Measurements from ENCODE around the gene TCF7L2.

TCF7L2 gene

GRCh38 chr10:113000442-113000841, 50.4 kb downstream of the TCF7L2 start:
- no peak for DNase-seq (ENCODE audit: low spot score)

DNA sequence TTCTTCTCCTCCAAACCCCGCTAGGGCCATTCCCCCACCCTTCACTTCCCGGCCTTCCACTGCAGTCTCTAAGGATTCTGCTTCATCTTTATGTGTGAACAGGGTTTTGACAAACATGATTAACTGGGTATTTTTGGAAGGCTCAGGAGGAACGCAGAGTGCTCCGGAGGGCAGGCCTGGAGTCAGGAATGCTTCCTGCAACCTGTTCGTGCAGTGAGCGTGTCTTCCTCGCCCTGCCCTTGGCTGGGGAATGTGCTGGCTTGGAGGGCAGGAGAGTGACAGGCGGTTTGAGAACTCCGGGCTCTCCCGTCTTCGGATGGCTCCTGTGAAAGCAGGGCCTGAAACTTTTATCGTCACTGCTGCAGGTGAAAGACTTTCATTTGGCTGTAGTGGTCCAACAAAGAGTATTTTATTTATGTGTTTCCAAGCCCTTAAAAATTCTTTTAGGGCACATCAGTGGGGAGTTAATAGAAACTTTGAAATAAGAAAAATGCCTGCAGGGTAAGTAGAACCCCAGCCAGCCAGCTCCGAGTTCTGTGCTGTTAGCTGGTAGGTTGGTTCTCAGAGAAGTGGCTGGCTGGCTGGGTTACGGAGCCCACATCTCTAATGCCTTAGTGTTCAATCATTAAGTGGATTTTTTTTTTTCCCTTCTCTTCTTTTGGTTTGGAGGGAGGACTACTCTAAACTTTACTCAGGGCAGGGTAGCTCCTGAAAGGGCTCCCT, 51.0 kb downstream of the TCF7L2 start:
- no peak for DNase-seq (ENCODE audit: low spot score)

- no peak for DNase-seq (ENCODE audit: low spot score)
Measured at GRCh38 chr10:113001599-113002448, 51.8 kb downstream of the TCF7L2 start.

- DNase-seq (ENCODE audit: low spot score): no peak
Measured at GRCh38 chr10:113002449-113002777, 52.4 kb downstream of the TCF7L2 start.

DNA sequence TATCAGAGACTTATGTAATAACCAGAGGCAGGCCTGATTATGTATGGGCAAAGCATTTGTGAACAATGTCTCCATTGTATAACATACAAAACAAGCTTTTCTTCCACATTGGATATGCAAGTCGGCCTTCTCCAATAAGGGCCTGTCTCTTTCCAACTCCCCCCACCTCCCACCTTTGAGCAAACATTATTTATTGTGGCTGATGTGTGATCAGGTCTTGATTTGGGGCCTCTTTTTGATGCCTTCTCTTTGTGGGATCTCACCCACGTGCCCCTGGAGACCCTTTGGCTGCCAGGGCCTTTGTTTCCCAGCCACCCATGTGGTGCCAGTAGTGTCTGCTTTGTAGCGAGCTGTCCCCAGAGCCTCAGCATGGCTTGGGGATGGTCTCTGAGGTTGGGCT, 53.0 kb downstream of the TCF7L2 start:
- no peak for DNase-seq (ENCODE audit: low spot score)

DNA sequence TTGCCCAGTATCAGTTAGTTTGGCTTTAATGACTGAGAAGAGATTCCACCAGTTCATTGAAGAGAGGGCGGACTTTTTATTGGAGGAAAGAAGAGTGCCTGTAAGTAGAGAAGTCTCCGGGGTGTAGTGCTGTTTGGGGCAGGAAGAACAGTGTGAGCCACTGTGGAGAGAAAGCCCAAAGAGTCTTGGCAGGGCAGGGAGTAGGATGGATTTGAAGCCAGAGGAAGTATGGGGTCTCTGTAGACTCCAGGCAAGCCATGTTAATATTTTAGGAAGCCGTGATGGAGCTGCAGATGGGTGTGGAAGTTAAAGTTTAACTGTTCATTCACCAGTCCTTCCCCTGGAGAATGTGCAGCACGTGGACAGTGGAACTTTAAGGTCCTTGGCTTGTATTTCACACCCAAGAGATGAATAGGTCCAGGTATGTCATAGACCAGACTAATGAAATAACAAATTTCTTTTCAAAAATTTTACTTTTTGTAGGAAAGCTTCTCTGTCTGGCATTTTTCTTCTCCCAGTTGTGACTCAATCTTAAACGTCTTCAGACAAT, 54.1 kb downstream of the TCF7L2 start:
- DNase-seq (ENCODE audit: low spot score): no peak

GRCh38 chr10:113005380-113005779, 55.3 kb downstream of the TCF7L2 start:
- no peak for DNase-seq (ENCODE audit: low spot score)

DNA sequence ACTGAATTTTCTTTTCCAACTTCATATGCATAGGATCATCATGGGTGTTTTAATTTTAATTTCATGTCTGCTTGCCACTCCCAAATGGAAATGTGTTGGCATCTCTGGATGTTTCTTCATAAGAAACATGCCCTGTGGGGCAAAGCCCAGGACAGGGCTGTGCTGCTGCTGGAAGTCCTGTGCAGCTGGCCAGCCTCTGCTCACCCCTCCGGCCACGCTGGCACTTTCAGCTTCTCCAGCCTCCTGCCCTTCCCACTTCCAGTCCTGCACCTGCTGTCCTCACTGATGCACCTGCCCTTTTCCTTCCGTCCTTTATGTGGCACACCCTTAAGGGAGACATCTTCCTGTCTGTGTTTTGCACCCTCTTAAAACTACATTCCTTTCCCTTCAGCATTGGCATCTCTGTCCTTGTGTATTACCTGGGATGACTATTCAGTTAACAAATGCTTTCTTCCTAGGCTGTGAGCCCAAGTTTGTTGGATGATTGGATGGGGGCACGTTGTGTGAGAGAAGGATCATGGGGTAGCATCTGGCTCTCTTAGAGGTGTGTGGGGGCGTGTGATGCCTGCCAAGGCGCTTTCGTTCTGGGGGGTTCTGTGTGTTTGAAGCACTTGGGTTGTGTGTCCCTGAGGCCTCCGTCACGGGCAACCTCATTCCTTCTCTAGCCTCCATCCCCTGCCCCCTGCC, 56.8 kb downstream of the TCF7L2 start:
- DNase-seq (ENCODE audit: low spot score): no peak

- no peak for DNase-seq (ENCODE audit: low spot score)
Measured at GRCh38 chr10:113007343-113007771, 57.3 kb downstream of the TCF7L2 start.

GRCh38 chr10:113007821-113008220, 57.8 kb downstream of the TCF7L2 start:
- DNase-seq (ENCODE audit: low spot score): no peak

GRCh38 chr10:113011592-113012374, 61.7 kb downstream of the TCF7L2 start:
- DNase-seq (ENCODE audit: low spot score): no peak

GRCh38 chr10:113015201-113015600, 65.2 kb downstream of the TCF7L2 start:
- no peak for DNase-seq (ENCODE audit: low spot score)

GRCh38 chr10:113017376-113017775, 67.3 kb downstream of the TCF7L2 start:
- no peak for DNase-seq (ENCODE audit: low spot score)

- no peak for DNase-seq (ENCODE audit: low spot score)
Measured at GRCh38 chr10:113018034-113018433, 68.0 kb downstream of the TCF7L2 start.

- no peak for DNase-seq (ENCODE audit: low spot score)
Measured at GRCh38 chr10:113019096-113019495, 69.0 kb downstream of the TCF7L2 start.

GRCh38 chr10:113019692-113020474, 69.8 kb downstream of the TCF7L2 start:
- DNase-seq (ENCODE audit: low spot score): no peak

DNA sequence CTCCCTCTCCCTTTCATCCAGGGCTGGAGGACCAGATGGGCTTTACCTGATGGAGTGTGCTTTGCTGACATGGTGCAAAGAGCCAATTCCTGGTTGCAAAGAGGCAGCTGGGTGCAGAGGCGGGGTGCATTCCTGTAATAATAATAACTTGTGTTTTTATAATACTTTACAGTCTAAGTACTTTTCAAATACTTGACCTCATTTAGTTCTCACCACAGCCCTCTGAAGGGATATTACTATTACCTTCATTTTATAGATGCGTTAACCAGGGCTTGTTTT, 70.4 kb downstream of the TCF7L2 start:
- no peak for DNase-seq (ENCODE audit: low spot score)

- peak; percentile 27 for DNase-seq (ENCODE audit: low spot score)
Measured at GRCh38 chr10:113020838-113021237, 70.8 kb downstream of the TCF7L2 start.

DNA sequence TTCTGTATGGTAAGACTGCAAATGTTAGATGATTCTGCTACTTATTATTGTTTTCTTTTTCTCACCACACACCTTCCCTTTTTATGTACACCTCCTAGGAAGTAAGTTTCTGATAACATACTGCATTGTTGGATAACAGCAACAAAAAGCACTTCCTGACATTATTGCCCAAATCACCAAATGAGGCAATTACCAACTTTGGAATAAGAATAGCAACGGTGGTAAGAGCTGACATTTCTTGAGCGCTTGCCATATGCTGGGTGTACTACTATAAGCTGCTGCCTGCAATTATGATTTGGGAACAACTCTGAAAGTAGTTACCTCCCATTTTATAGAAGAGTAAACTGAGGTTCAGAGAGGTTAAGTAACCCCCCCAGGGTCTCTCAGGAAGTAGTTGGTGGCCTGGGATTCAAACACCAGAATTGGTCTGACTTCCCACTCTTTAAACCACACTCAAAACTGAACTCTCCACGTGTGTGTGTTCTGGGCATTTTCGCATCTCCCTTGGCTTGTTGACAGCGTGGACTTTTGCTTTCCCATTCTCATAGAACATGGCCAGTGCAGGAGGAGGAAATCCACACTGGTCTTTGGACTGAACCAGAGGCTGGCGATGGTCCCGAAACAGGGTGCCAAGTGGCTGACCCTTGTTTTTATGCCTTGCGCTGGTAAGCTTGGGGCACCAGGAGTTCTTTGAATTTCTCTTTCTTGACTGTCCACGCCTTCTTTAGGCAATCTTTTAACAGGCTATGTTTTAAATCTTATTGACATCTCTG, 71.4 kb downstream of the TCF7L2 start:
- no peak for DNase-seq (ENCODE audit: low spot score)

DNA sequence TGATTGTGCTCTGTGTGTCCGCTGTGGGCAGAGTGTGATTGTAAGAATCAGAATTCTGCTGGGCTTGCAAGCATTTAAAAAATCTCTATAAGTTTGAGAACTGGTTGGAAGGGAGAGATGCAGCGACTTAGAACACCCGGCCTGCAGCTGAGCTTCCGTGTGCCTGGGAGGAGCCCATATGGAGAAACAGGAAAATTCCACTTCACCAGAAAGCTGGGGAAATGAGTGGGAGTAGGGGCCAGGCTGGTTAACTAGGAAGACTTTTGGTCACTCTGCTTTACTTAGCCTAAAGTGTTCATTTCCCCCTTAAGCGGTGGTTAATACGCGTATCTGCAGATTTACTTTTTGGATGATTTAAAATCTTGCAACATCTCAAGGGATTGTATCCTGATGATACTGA, 72.2 kb downstream of the TCF7L2 start:
- DNase-seq (ENCODE audit: low spot score): no peak

DNA sequence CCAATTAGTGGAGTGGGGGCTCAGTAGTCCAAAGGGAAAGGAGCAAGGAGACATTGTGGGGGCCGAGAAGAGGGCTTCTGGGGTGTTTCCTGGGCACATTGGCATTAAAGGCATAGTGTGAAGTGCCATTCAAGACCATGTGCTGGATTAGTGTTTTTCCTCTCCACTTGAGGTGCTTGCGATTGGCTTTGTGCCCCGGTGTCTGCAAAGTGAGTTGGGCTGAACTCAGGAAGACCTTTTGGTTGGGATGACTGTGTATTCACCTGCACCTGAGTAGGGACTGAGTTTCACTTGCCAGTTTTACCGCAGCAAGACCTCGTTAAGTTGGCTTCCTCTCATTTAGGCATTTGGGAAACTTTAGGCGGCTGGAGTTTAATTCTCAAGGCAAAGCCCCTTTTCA, 73.0 kb downstream of the TCF7L2 start:
- no peak for DNase-seq (ENCODE audit: low spot score)

Measured in kidney capillary endothelial cell (primary cell).